DND-41 (cell line): ENCODE data around the gene MYO1D.

ENCODE experiments used
- ATAC-seq: fragments of 200-7000 bp; cut with Tn5 transposase; 3 replicates; pipeline ENCODE4 v1.9.1; 2021; ENCODE audit warnings: low read depth; ENCODE audit not compliant: insufficient read depth
- DNase-seq: peaks from one replicate; pipeline ENCODE4 v3.0.0-alpha.2; 2020
- H2AFZ ChIP-seq: 2 replicates; pipeline ENCODE4 v1.6.0; 2012; ENCODE audit warnings: low read depth, low read length
- H3K27ac ChIP-seq: 2 replicates; pipeline ENCODE4 v1.5.1; 2012; ENCODE audit warnings: low read length, inconsistent platforms
- H3K27me3 ChIP-seq: fragments of 200-600 bp; sonication (generic); 2 replicates; pipeline ENCODE4 v1.6.0; 2012; ENCODE audit warnings: low read length, mild to moderate bottlenecking, inconsistent platforms; ENCODE audit not compliant: insufficient read depth, poor library complexity
- H3K36me3 ChIP-seq: 2 replicates; pipeline ENCODE4 v1.5.1; 2012; ENCODE audit warnings: low read length, inconsistent platforms; ENCODE audit not compliant: insufficient read depth
- H3K4me1 ChIP-seq: 2 replicates; pipeline ENCODE4 v1.5.1; 2012; ENCODE audit warnings: mild to moderate bottlenecking, low read length; ENCODE audit not compliant: insufficient read depth
- H3K4me2 ChIP-seq: 2 replicates; pipeline ENCODE4 v1.6.0; 2012; ENCODE audit warnings: mild to moderate bottlenecking, moderate library complexity, low read length, inconsistent platforms; ENCODE audit not compliant: insufficient read depth
- H3K4me3 ChIP-seq, 2 experiments: fragments of 200-600 bp in 1 of 2; shearing (Covaris generic) in 1 of 2; 2 replicates each; pipeline ENCODE4 v1.5.1; 2012 to 2016; ENCODE audit warnings: inconsistent platforms in 2 of 2, low read length in 2 of 2, mild to moderate bottlenecking in 2 of 2, low read depth in 1 of 2, moderate library complexity in 1 of 2
- H3K79me2 ChIP-seq: 2 replicates; pipeline ENCODE4 v1.6.0; 2012; ENCODE audit warnings: low read length, inconsistent platforms; ENCODE audit not compliant: insufficient read depth
- H3K9ac ChIP-seq: 2 replicates; pipeline ENCODE4 v1.6.0; 2012; ENCODE audit warnings: low read depth, mild to moderate bottlenecking, inconsistent platforms, low read length, moderate library complexity
- H3K9me3 ChIP-seq: 2 replicates; pipeline ENCODE4 v1.5.1; 2012; ENCODE audit warnings: low read length, moderate library complexity, mild to moderate bottlenecking, inconsistent platforms; ENCODE audit not compliant: insufficient read depth, severe bottlenecking
- H4K20me1 ChIP-seq: 2 replicates; pipeline ENCODE4 v1.6.0; 2012; ENCODE audit warnings: low read length; ENCODE audit not compliant: insufficient read depth
- EZH2 ChIP-seq: IDR thresholded peaks from 3 replicates; pipeline ENCODE4 v1.6.1; 2012; ENCODE audit warnings: borderline replicate concordance, low read depth, mild to moderate bottlenecking, moderate library complexity, low read length, inconsistent platforms; ENCODE audit not compliant: severe bottlenecking
- TF ChIP-seq, protein P1 (sequence below): IDR thresholded peaks from 2 replicates; pipeline ENCODE4 v1.5.1; 2012; ENCODE audit warnings: borderline replicate concordance, low read length, moderate library complexity, mild to moderate bottlenecking; ENCODE audit not compliant: poor library complexity, severe bottlenecking; ENCODE audit errors: extremely low read depth

MYO1D gene

GRCh38 chr17:32569171-32570080, 307.5 kb downstream of the MYO1D start:
- Histone ChIP-seq H3K4me3 (no peak overlapping the region), H3K9me3 (no peaks in the 10 kb centered on the region), H3K9ac (no peak overlapping the region), H3K4me2 (no peak overlapping the region), H3K27me3 (peaks cover 34% of the 10 kb centered on the region), H4K20me1 (no peaks in the 10 kb centered on the region), H2AFZ (no peak overlapping the region), H3K27ac (no peak overlapping the region), H3K79me2 (no peaks in the 10 kb centered on the region), H3K36me3 (no peaks in the 10 kb centered on the region), H3K4me1 (no peaks in the 10 kb centered on the region)
- DNase-seq = no peak
- no peak for ATAC-seq
- TF ChIP-seq, protein P1, sequence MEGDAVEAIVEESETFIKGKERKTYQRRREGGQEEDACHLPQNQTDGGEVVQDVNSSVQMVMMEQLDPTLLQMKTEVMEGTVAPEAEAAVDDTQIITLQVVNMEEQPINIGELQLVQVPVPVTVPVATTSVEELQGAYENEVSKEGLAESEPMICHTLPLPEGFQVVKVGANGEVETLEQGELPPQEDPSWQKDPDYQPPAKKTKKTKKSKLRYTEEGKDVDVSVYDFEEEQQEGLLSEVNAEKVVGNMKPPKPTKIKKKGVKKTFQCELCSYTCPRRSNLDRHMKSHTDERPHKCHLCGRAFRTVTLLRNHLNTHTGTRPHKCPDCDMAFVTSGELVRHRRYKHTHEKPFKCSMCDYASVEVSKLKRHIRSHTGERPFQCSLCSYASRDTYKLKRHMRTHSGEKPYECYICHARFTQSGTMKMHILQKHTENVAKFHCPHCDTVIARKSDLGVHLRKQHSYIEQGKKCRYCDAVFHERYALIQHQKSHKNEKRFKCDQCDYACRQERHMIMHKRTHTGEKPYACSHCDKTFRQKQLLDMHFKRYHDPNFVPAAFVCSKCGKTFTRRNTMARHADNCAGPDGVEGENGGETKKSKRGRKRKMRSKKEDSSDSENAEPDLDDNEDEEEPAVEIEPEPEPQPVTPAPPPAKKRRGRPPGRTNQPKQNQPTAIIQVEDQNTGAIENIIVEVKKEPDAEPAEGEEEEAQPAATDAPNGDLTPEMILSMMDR = no peak
- no peak for TF ChIP-seq EZH2

DNA sequence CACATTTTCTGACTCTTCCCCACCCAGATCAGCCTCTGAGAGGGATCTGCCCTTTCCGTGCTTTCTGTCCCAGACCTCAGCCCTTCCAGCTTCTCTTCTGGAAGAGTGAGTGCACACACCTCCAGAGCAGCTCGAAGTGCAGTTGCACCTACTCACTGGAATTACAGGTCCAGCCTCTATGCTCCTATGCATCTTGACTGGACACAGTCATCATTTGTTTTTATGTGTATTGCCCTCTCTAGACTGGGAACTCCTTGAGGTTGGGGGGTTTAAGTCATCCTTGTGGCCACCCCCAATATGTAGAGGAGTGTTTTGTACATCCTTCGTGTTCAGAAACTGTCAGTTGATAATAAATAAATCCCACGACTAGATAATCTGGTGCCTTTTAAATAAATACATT, 308.2 kb downstream of the MYO1D start:
- H2AFZ ChIP-seq = no peak overlapping the region
- H3K4me3 ChIP-seq = no peak overlapping the region
- no peak overlapping the region for H3K4me2 ChIP-seq
- H3K79me2 ChIP-seq = no peaks in the 10 kb centered on the region
- no peak overlapping the region for H3K9ac ChIP-seq
- no peaks in the 10 kb centered on the region for H3K9me3 ChIP-seq
- ATAC-seq (no peak), DNase-seq (no peak)
- H4K20me1 ChIP-seq = no peaks in the 10 kb centered on the region
- TF ChIP-seq EZH2 = no peak
- no peaks in the 10 kb centered on the region for H3K4me1 ChIP-seq
- peaks cover 31% of the 10 kb centered on the region for H3K27me3 ChIP-seq
- no peak overlapping the region for H3K27ac ChIP-seq
- H3K36me3 ChIP-seq = no peaks in the 10 kb centered on the region

- Histone ChIP-seq H4K20me1 (no peaks in the 10 kb centered on the region), H3K9me3 (no peaks in the 10 kb centered on the region), H3K27ac (no peak overlapping the region), H3K4me2 (no peak overlapping the region), H3K9ac (no peak overlapping the region), H2AFZ (no peak overlapping the region), H3K36me3 (no peaks in the 10 kb centered on the region), H3K79me2 (no peaks in the 10 kb centered on the region), H3K27me3 (peaks cover 28% of the 10 kb centered on the region), H3K4me3 (no peak overlapping the region), H3K4me1 (no peaks in the 10 kb centered on the region)
- ATAC-seq = no peak
- TF ChIP-seq, protein P1 = no peak
- TF ChIP-seq EZH2 = no peak
- no peak for DNase-seq
Measured at GRCh38 chr17:32567511-32567910, 309.4 kb downstream of the MYO1D start.

- Histone ChIP-seq H3K4me3 (no peak overlapping the region), H4K20me1 (no peaks in the 10 kb centered on the region)
- DNase-seq = no peak
Measured at GRCh38 chr17:32567086-32567485, 309.8 kb downstream of the MYO1D start.

More at GRCh38 chr17:32567086-32567485, 309.8 kb downstream of the MYO1D start:
- no peaks in the 10 kb centered on the region for H3K79me2 ChIP-seq
- H3K4me1 ChIP-seq = no peaks in the 10 kb centered on the region
- H3K27ac ChIP-seq = no peak overlapping the region
- no peaks in the 10 kb centered on the region for H3K9me3 ChIP-seq
- TF ChIP-seq, protein P1 = no peak
- TF ChIP-seq EZH2 = no peak
- no peak overlapping the region for H3K4me2 ChIP-seq
- H3K27me3 ChIP-seq = peaks cover 26% of the 10 kb centered on the region
- no peak for ATAC-seq
- H3K9ac ChIP-seq = no peak overlapping the region
- H2AFZ ChIP-seq = no peak overlapping the region
- no peaks in the 10 kb centered on the region for H3K36me3 ChIP-seq
